H1 (cell line): ENCODE results near the gene TNNT3. TPM values are rescaled to one million over a fixed set of nuclear protein-coding genes. Genes with fewer than 3 reads are reported as not detected.

Experiments
- CTCF ChIA-PET: fragments of 300-600 bp; sonication (Branson Sonifier 250); formaldehyde crosslinking; loops from one replicate; lab custom pipeline; 2021; ENCODE audit not compliant: partially characterized antibody; lab: Charles Lee
- POLR2A ChIA-PET: fragments of 300-600 bp; sonication (Branson Sonifier 250); formaldehyde crosslinking; loops from one replicate; lab custom pipeline; 2021; ENCODE audit warnings: inconsistent platforms; ENCODE audit not compliant: partially characterized antibody; lab: Charles Lee
- DNase-seq, 2 experiments: peaks; one replicate each; pipeline versions ENCODE4 v3.0.0 to v3.0.0-alpha.2; 2010 to 2022; ENCODE audit warnings: low spot score in 2 of 2, low read depth in 1 of 2, mixed read lengths in 1 of 2
- FAIRE-seq: peaks from 2 replicates; lab custom pipeline; 2011; peaks lifted over from hg19 to GRCh38; lab: Jason Lieb, UNC
- H2AFZ ChIP-seq: 2 replicates; pipeline ENCODE4 v1.8.1; 2012; ENCODE audit warnings: low read length, inconsistent platforms
- H2AK5ac ChIP-seq: 2 replicates; pipeline ENCODE4 v1.6.1; 2013; ENCODE audit warnings: low read depth, low read length
- H2BK120ac ChIP-seq: replicated peaks from 2 replicates; pipeline ENCODE3; 2013; ENCODE audit warnings: low read depth, low read length, inconsistent platforms
- H2BK12ac ChIP-seq: 2 replicates; pipeline ENCODE4 v1.6.1; 2013; ENCODE audit warnings: low read depth, low read length
- H2BK15ac ChIP-seq: 2 replicates; pipeline ENCODE4 v1.6.1; 2013; ENCODE audit warnings: low read length
- H2BK20ac ChIP-seq: 2 replicates; pipeline ENCODE4 v1.6.1; 2013; ENCODE audit warnings: low read length
- H2BK5ac ChIP-seq: 2 replicates; pipeline ENCODE4 v1.6.1; 2013; ENCODE audit warnings: low read depth, low read length
- H3K14ac ChIP-seq: 2 replicates; pipeline ENCODE4 v1.6.1; 2013; ENCODE audit warnings: inconsistent platforms; ENCODE audit not compliant: insufficient read length
- H3K18ac ChIP-seq: 2 replicates; pipeline ENCODE4 v1.6.1; 2013; ENCODE audit warnings: low read length; ENCODE audit errors: extremely low read depth
- H3K23ac ChIP-seq: 2 replicates; pipeline ENCODE4 v1.6.1; 2013; ENCODE audit warnings: inconsistent platforms; ENCODE audit not compliant: insufficient read length
- H3K23me2 ChIP-seq: 2 replicates; pipeline ENCODE4 v1.6.1; 2013; ENCODE audit warnings: low read depth, low read length
- H3K27ac ChIP-seq: 2 replicates; pipeline ENCODE4 v1.6.1; 2011; ENCODE audit warnings: low read depth, low read length, inconsistent platforms
- H3K27me3 ChIP-seq, 4 experiments: replicated peaks in 1 of 4; 1 replicate in 1 of 4; 2 replicates in 3 of 4; pipeline versions ENCODE4 v1.6.1 to v1.8.1; 2011 to 2013; ENCODE audit warnings: low read length in 3 of 4, mild to moderate bottlenecking in 3 of 4, inconsistent platforms in 2 of 4, mixed read lengths in 2 of 4, moderate library complexity in 1 of 4; ENCODE audit not compliant: control insufficient read depth in 3 of 4, insufficient read depth in 3 of 4; ENCODE audit errors: extremely low read depth in 1 of 4
- H3K36me3 ChIP-seq, 4 experiments: 2 replicates each; pipeline versions ENCODE4 v1.6.1 to v1.8.1; 2011 to 2013; ENCODE audit warnings: mild to moderate bottlenecking in 4 of 4, low read length in 3 of 4, moderate library complexity in 2 of 4, control low read depth in 1 of 4, inconsistent platforms in 1 of 4; ENCODE audit not compliant: insufficient read depth in 4 of 4, control insufficient read depth in 2 of 4
- H3K4ac ChIP-seq: replicated peaks from 2 replicates; pipeline ENCODE3; 2013; ENCODE audit warnings: low read length, low read depth, mixed read lengths, inconsistent platforms; ENCODE audit not compliant: insufficient read length
- H3K4me1 ChIP-seq, 4 experiments: replicated peaks in 1 of 4; 1 replicate in 1 of 4; 2 replicates in 3 of 4; pipeline versions ENCODE4 v1.6.1 to v1.8.1; 2011 to 2013; ENCODE audit warnings: low read length in 3 of 4, inconsistent platforms in 2 of 4, mixed read lengths in 1 of 4; ENCODE audit not compliant: insufficient read depth in 4 of 4, control insufficient read depth in 3 of 4
- H3K4me2 ChIP-seq, 2 experiments: 2 replicates each; pipeline versions ENCODE4 v1.6.1 to v1.8.1; 2011 to 2013; ENCODE audit warnings: low read depth in 2 of 2, low read length in 2 of 2, control low read depth in 1 of 2, inconsistent platforms in 1 of 2, mild to moderate bottlenecking in 1 of 2; ENCODE audit not compliant: insufficient read depth in 1 of 2
- H3K4me3 ChIP-seq, 4 experiments: fragments of 200-600, 300-600 bp in 1 of 4; sonication (generic), shearing (Covaris generic), sonication (Bioruptor Twin) in 1 of 4; 2 replicates each; pipeline versions ENCODE4 v1.5.1 to v1.8.1; 2011 to 2016; ENCODE audit warnings: low read length in 4 of 4, low read depth in 3 of 4, control low read depth in 2 of 4, inconsistent platforms in 2 of 4, mild to moderate bottlenecking in 2 of 4, mixed read lengths in 1 of 4, moderate library complexity in 1 of 4; ENCODE audit not compliant: insufficient read depth in 2 of 4; ENCODE audit errors: extremely low read depth in 1 of 4
- H3K56ac ChIP-seq: replicated peaks from 2 replicates; pipeline ENCODE3; 2013; ENCODE audit warnings: low read depth, mild to moderate bottlenecking, mixed read lengths, low read length, inconsistent platforms; ENCODE audit not compliant: insufficient read length
- H3K79me1 ChIP-seq: 2 replicates; pipeline ENCODE4 v1.6.1; 2013; ENCODE audit warnings: low read depth, low read length, control low read depth
- H3K79me2 ChIP-seq, 2 experiments: 2 replicates each; pipeline versions ENCODE4 v1.6.1 to v1.8.1; 2012 to 2013; ENCODE audit warnings: low read length in 2 of 2, mild to moderate bottlenecking in 2 of 2, inconsistent platforms in 1 of 2; ENCODE audit not compliant: insufficient read depth in 2 of 2, control insufficient read depth in 1 of 2
- H3K9ac ChIP-seq, 4 experiments: replicated peaks in 1 of 4; 1 replicate in 1 of 4; 2 replicates in 3 of 4; pipeline versions ENCODE4 v1.6.1 to v1.8.1; 2011 to 2013; ENCODE audit warnings: low read depth in 3 of 4, low read length in 3 of 4, control low read depth in 2 of 4, mild to moderate bottlenecking in 2 of 4, moderate library complexity in 2 of 4, inconsistent platforms in 1 of 4; ENCODE audit errors: extremely low read depth in 1 of 4
- H3K9me3 ChIP-seq, 2 experiments: 2 replicates each; pipeline versions ENCODE4 v1.6.1 to v1.8.1; 2012 to 2013; ENCODE audit warnings: mild to moderate bottlenecking in 2 of 2, moderate library complexity in 2 of 2, control low read depth in 1 of 2, inconsistent platforms in 1 of 2, low read depth in 1 of 2, low read length in 1 of 2, mixed read lengths in 1 of 2; ENCODE audit not compliant: insufficient read depth in 2 of 2
- H4K20me1 ChIP-seq, 2 experiments: replicated peaks in 1 of 2; 2 replicates each; pipeline versions ENCODE3 to v1.8.1; 2011 to 2013; ENCODE audit warnings: inconsistent platforms in 2 of 2, low read length in 2 of 2, mild to moderate bottlenecking in 1 of 2; ENCODE audit not compliant: insufficient read depth in 2 of 2, control insufficient read depth in 1 of 2
- H4K5ac ChIP-seq: 2 replicates; pipeline ENCODE4 v1.6.1; 2013; ENCODE audit warnings: low read length, low read depth, mixed read lengths, inconsistent platforms; ENCODE audit not compliant: insufficient read length
- H4K8ac ChIP-seq: 2 replicates; pipeline ENCODE4 v1.8.0; 2013; ENCODE audit warnings: mild to moderate bottlenecking, moderate library complexity, low read length, inconsistent platforms; ENCODE audit not compliant: insufficient read depth; ENCODE audit errors: extremely low read depth
- H4K91ac ChIP-seq: replicated peaks from 2 replicates; pipeline ENCODE3; 2013; ENCODE audit warnings: low read length, mixed read lengths, inconsistent platforms; ENCODE audit not compliant: insufficient read length
- ASH2L ChIP-seq: fragments of 200-600, 300-600 bp; sonication (generic); IDR thresholded peaks from one replicate; pipeline ENCODE4 v1.7.1; 2017; ENCODE audit warnings: low read length
- BCL11A ChIP-seq, 2 experiments: IDR thresholded peaks; one replicate each; pipeline ENCODE4 v1.6.1; 2011; ENCODE audit warnings: low read depth in 2 of 2, low read length in 2 of 2, mild to moderate bottlenecking in 2 of 2
- KDM1A ChIP-seq: fragments of 200-600, 300-600 bp; sonication (generic); IDR thresholded peaks from 2 replicates; pipeline ENCODE4 v1.7.1; 2016; ENCODE audit warnings: mild to moderate bottlenecking, low read length, borderline replicate concordance
- KDM4A ChIP-seq: IDR thresholded peaks from one replicate; pipeline ENCODE4 v1.7.1; 2012; ENCODE audit warnings: low read depth, mild to moderate bottlenecking, moderate library complexity, low read length, inconsistent platforms; ENCODE audit not compliant: severe bottlenecking
- NRF1 ChIP-seq: IDR thresholded peaks from 2 replicates; pipeline ENCODE4 v1.6.1; 2011; ENCODE audit warnings: mild to moderate bottlenecking, low read depth, low read length, improper control_type of control experiment
- SAP30 ChIP-seq: fragments of 300-600 bp; sonication (generic); IDR thresholded peaks from 2 replicates; pipeline ENCODE4 v1.7.1; 2012; ENCODE audit warnings: low read length, moderate library complexity, mild to moderate bottlenecking, inconsistent platforms; ENCODE audit not compliant: insufficient read depth, insufficient replicate concordance
- WGBS, 2 experiments: shearing (Covaris generic) in 1 of 2; methylation state at CpG; one replicate each; pipeline versions ENCODE4 v1.1.6 to v1.1.7; 2013 to 2015; ENCODE audit warnings: low lambda C conversion rate in 2 of 2, mixed read lengths in 2 of 2, inconsistent platforms in 1 of 2, low coverage in 1 of 2, missing lambda C conversion rate in 1 of 2; ENCODE audit not compliant: insufficient replicate concordance in 2 of 2, insufficient coverage in 1 of 2, insufficient read length in 1 of 2; ENCODE audit errors: extremely low coverage in 1 of 2, missing lambda C conversion rate in 1 of 2; 5-methylcytosine and 5-hydroxymethylcytosine counted together
- polyA plus RNA-seq, 7 experiments: library from polyadenylated mRNA; depleted of rRNA in 3 of 7; stranded (reverse) in 5 of 7; unstranded in 2 of 7; fragments of >200 nt in 5 of 7; fragments of 200-250 nt in 2 of 7; gene quantifications; 1 replicate in 5 of 7; 2 replicates in 1 of 7; 4 replicates in 1 of 7; pipeline versions ENCODE4 v1.2.1 to v1.2.3, GENCODE V29; 2011 to 2013; ENCODE audit warnings: missing spikeins in 2 of 7, mixed read lengths in 2 of 7
- total RNA-seq: library from RNA; stranded (reverse); fragmentation: NEBNext Ultra II Directional; extraction: Animal tissue kit (Norgen Biotek cat#: 25700); gene quantifications from 2 replicates; pipeline ENCODE4 v1.2.1, GENCODE V29; 2021

TNNT3 gene
- total and polyA plus RNA-seq, 2 of the 8 experiments (the other 6 are each of a cell fraction or from before 2014, with no cell fraction given), result not detected

DNA sequence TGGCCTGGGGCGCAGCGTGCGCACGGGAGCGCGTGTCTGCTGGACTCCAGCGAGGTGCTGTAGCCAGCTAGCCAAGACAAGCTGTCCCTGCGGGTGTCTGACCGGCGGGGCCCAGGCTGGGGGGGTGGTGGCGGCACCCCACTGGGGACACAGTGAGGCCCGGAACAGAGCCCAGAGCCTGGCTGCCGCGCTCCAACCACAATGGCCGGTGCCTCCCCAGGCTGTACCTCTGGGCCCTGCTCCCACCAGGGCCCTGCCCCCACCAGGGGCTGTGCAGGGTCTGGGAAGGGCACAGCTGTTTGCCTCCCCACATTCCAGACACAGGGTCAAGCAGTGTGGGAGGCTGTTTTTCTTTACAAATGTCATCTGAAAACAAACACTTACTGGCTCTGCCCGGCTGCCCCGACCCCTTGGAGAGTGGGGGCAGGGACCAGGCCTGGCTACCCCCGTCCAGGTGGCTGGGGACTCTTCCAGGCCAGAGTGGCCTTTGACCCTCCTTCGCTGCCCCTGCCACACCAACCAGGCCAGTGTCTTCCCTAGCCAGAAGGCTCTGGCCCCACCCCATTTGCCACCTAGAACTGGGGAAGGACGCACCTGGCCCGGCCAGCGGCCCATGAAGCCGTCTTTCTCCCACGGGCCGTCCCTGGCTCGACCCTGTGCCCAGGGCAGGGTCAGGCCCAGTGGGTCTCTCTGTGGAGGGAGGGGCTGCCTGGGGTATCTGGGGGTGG, 63.5 kb downstream of the TNNT3 start:
- FAIRE-seq, result no peak
- H3K4ac ChIP-seq, result no peak overlapping the region
- H2AK5ac ChIP-seq, result no peak overlapping the region
- CTCF ChIA-PET, result interaction anchor here (0.7 to 3.9 kb wide), 4 partner anchors 49 to 411 kb away, joined by 3 to 27 read pairs (median 4); partner anchors contain the start of gene DUSP8
- H4K5ac ChIP-seq, result no peak overlapping the region
- H3K27ac ChIP-seq, result no peak overlapping the region
- H3K79me2 ChIP-seq, result no peaks in the 10 kb centered on the region
- H2BK120ac ChIP-seq, result no peak overlapping the region
- DNase-seq, result no peak
- no peak for TF ChIP-seq KDM4A
- no peak for TF ChIP-seq KDM1A
- TF ChIP-seq ASH2L, result no peak
- TF ChIP-seq BCL11A (IDR thresholded peaks at IDR 0.05; ENCODE audit: low read depth in 2 of 2, low read length in 2 of 2), result no peak
- no peak for TF ChIP-seq NRF1
- TF ChIP-seq SAP30, result no peak
- TF ChIP-seq, all 59 proteins: peak for 0
- Histone ChIP-seq H3K14ac (no peak overlapping the region), H3K18ac (no peak overlapping the region), H4K8ac (no peak overlapping the region), H2BK5ac (no peak overlapping the region), H3K4me3 (no peak overlapping the region), H2BK15ac (no peak overlapping the region), H3K9ac (no peak overlapping the region), H3K36me3 (no peaks in the 10 kb centered on the region), H4K20me1 (no peaks in the 10 kb centered on the region), H2AFZ (no peak overlapping the region), H2BK12ac (no peak overlapping the region), H3K79me1 (no peaks in the 10 kb centered on the region), H3K23ac (no peak overlapping the region), H3K23me2 (no peaks in the 10 kb centered on the region), H2BK20ac (no peak overlapping the region), H3K27me3 (no peaks in the 10 kb centered on the region), H4K91ac (no peak overlapping the region), H3K4me2 (no peak overlapping the region), H3K56ac (no peak overlapping the region), H3K4me1 (no peaks in the 10 kb centered on the region), H3K9me3 (no peaks in the 10 kb centered on the region)
- no CpG with 5 or more reads among the region's 26 CpGs for WGBS, 2 experiments
- POLR2A ChIA-PET, result interaction anchor here (0.8 to 1.4 kb wide), 2 partner anchors 12 to 28 kb away, joined by 3 read pairs; no protein-coding TSS in a partner anchor
